Measurements from ENCODE around the gene MED27. TPM values are rescaled to one million over a fixed set of nuclear protein-coding genes. Genes with fewer than 3 reads are reported as not detected.

MED27 gene, protein sequence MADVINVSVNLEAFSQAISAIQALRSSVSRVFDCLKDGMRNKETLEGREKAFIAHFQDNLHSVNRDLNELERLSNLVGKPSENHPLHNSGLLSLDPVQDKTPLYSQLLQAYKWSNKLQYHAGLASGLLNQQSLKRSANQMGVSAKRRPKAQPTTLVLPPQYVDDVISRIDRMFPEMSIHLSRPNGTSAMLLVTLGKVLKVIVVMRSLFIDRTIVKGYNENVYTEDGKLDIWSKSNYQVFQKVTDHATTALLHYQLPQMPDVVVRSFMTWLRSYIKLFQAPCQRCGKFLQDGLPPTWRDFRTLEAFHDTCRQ
- 24.4 to 28.2 TPM (median 26.6 TPM) in 3 replicates for total RNA-seq
- long read RNA-seq, transcript MED27-201 (8 exons, 1,431 nt): major isoform, 30 of 34 reads
- long read RNA-seq, partial matches to known transcripts: 1 of 34 reads
- long read RNA-seq, other reads (novel, unspliced or antisense): 3 of 34 reads

GRCh38 chr9:132079391-132080091 is at the start of gene MED27:
Gene MED27, minus strand, starts transcription at chr9:132079867. Its CDS starts 23 bp downstream, at chr9:132079844.
- H3K36me3 Mint-ChIP-seq (ENCODE audit: low read depth): no peaks in the 10 kb centered on the region
- TF ChIP-seq, protein P1, sequence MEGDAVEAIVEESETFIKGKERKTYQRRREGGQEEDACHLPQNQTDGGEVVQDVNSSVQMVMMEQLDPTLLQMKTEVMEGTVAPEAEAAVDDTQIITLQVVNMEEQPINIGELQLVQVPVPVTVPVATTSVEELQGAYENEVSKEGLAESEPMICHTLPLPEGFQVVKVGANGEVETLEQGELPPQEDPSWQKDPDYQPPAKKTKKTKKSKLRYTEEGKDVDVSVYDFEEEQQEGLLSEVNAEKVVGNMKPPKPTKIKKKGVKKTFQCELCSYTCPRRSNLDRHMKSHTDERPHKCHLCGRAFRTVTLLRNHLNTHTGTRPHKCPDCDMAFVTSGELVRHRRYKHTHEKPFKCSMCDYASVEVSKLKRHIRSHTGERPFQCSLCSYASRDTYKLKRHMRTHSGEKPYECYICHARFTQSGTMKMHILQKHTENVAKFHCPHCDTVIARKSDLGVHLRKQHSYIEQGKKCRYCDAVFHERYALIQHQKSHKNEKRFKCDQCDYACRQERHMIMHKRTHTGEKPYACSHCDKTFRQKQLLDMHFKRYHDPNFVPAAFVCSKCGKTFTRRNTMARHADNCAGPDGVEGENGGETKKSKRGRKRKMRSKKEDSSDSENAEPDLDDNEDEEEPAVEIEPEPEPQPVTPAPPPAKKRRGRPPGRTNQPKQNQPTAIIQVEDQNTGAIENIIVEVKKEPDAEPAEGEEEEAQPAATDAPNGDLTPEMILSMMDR (IDR thresholded peaks at IDR 0.05): no peak
- peak within 1 kb of the TSS; percentile 96 for H3K27ac Mint-ChIP-seq (ENCODE audit: unreplicated experiment)
- peak within 1 kb of the TSS; percentile 96 for H3K4me3 Mint-ChIP-seq (ENCODE audit: unreplicated experiment)
- DNase-seq (ENCODE audit: low spot score): no peak
- H3K4me1 Mint-ChIP-seq (ENCODE audit: low read depth): peaks cover 50% of the 10 kb centered on the region
- no peaks in the 10 kb centered on the region for H3K9me3 Mint-ChIP-seq (ENCODE audit: low read depth)
- peaks cover 6% of the 10 kb centered on the region for H3K27me3 Mint-ChIP-seq (ENCODE audit: low read depth)

DNA sequence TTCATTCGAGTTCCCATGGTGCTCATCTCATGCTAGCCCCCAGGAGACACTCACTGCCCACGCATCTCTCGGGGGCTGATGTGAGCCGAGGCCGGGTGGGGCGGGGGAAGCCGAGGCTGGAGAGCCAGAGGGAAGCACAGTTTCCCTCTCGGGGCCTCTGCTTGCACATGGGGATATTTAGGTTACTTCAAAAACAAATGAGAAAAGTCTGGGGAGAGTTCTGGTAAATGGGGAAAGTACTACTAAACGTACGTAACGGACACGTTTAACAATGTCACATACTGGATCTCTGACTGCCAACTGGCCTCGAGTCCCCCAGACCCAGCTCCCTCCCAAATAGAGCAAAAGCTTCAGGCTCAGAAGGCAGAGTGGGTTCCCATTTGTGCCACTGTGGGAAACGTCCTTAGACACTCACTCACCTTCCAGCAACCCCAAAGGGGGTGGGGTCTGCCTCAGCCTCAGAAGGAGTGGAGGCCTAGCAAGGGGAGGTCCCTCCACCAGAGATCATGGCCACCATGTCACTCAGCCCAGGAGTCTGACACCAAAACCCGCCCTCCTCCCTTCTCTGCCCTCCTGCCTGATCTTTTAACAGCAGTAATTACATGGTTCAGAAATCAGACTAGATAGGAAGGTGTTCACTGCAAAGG is 48.3 kb upstream of the MED27 start:
- no peaks in the 10 kb centered on the region for H3K36me3 Mint-ChIP-seq (ENCODE audit: low read depth)
- H3K27me3 Mint-ChIP-seq (ENCODE audit: low read depth): peaks cover 87% of the 10 kb centered on the region
- no peak overlapping the region for H3K4me3 Mint-ChIP-seq (ENCODE audit: unreplicated experiment)
- no peaks in the 10 kb centered on the region for H3K9me3 Mint-ChIP-seq (ENCODE audit: low read depth)
- no peaks in the 10 kb centered on the region for H3K4me1 Mint-ChIP-seq (ENCODE audit: low read depth)
- TF ChIP-seq, protein P1 (IDR thresholded peaks at IDR 0.05): no peak
- no peak overlapping the region for H3K27ac Mint-ChIP-seq (ENCODE audit: unreplicated experiment)
- no peak for DNase-seq (ENCODE audit: low spot score)

GRCh38 chr9:132126680-132127236 is 47.1 kb upstream of the MED27 start:
- DNase-seq (ENCODE audit: low spot score): no peak
- no peaks in the 10 kb centered on the region for H3K9me3 Mint-ChIP-seq (ENCODE audit: low read depth)
- peaks cover 87% of the 10 kb centered on the region for H3K27me3 Mint-ChIP-seq (ENCODE audit: low read depth)
- no peaks in the 10 kb centered on the region for H3K4me1 Mint-ChIP-seq (ENCODE audit: low read depth)
- no peaks in the 10 kb centered on the region for H3K36me3 Mint-ChIP-seq (ENCODE audit: low read depth)
- TF ChIP-seq, protein P1 (IDR thresholded peaks at IDR 0.05): no peak
- H3K27ac Mint-ChIP-seq (ENCODE audit: unreplicated experiment): no peak overlapping the region
- H3K4me3 Mint-ChIP-seq (ENCODE audit: unreplicated experiment): no peak overlapping the region

GRCh38 chr9:132125944-132126679 is 46.4 kb upstream of the MED27 start:
- peaks cover 88% of the 10 kb centered on the region for H3K27me3 Mint-ChIP-seq (ENCODE audit: low read depth)
- TF ChIP-seq, protein P1 (IDR thresholded peaks at IDR 0.05): no peak
- DNase-seq (ENCODE audit: low spot score): no peak
- no peak overlapping the region for H3K27ac Mint-ChIP-seq (ENCODE audit: unreplicated experiment)
- no peaks in the 10 kb centered on the region for H3K9me3 Mint-ChIP-seq (ENCODE audit: low read depth)
- no peak overlapping the region for H3K4me3 Mint-ChIP-seq (ENCODE audit: unreplicated experiment)
- no peaks in the 10 kb centered on the region for H3K4me1 Mint-ChIP-seq (ENCODE audit: low read depth)
- no peaks in the 10 kb centered on the region for H3K36me3 Mint-ChIP-seq (ENCODE audit: low read depth)

All from chondrocyte (in vitro differentiated cells).